Thyroid gland (tissue), 4 donors: Measurements from ENCODE around the gene CRTC3. TPM values are rescaled to one million over a fixed set of nuclear protein-coding genes. Genes with fewer than 3 reads are reported as not detected.
A peak's percentile ranks its signal among the peaks of the same experiment; 100 is the strongest.
"Not testable (repeated sequence)": the region's sequence is repeated elsewhere in the genome, so short reads cannot be mapped to it uniquely, and the experiment has no call there.

Experiments
- DNase-seq, 2 donors: peaks; one replicate each; pipeline ENCODE4 v3.0.0-alpha.2; 2019
- H3K27ac ChIP-seq, 3 donors: fragments of 200-600 bp; sonication (generic); 1 replicate in 2 of 3; 2 replicates in 1 of 3; pipeline ENCODE4 v1.5.1; 2016 to 2019; ENCODE audit warnings: mild to moderate bottlenecking in 1 of 3, moderate library complexity in 1 of 3
- H3K27me3 ChIP-seq: fragments of 200-600 bp; sonication (generic); one replicate; pipeline ENCODE4 v1.5.1; 2019
- H3K36me3 ChIP-seq, 2 donors: fragments of 200-600 bp; sonication (generic); one replicate each; pipeline ENCODE4 v1.5.1; 2016 to 2019
- H3K4me1 ChIP-seq, 2 donors: fragments of 200-600 bp; sonication (generic); one replicate each; pipeline ENCODE4 v1.5.1; 2017 to 2019
- H3K4me3 ChIP-seq, 3 donors: fragments of 200-600 bp; sonication (generic); replicated peaks in 1 of 3; 1 replicate in 2 of 3; 2 replicates in 1 of 3; pipeline ENCODE4 v1.5.1; 2016; ENCODE audit warnings: mild to moderate bottlenecking in 1 of 3
- H3K9me3 ChIP-seq: fragments of 200-600 bp; sonication (generic); one replicate; pipeline ENCODE4 v1.5.1; 2017
- POLR2A ChIP-seq, 2 donors: fragments of 450-650 bp; IDR thresholded peaks; one replicate each; pipeline ENCODE4 v1.6.1; 2017; ENCODE audit warnings: antibody characterized with exemption in 2 of 2, mild to moderate bottlenecking in 2 of 2, moderate library complexity in 1 of 2
- WGBS, 2 donors: methylation state at CpG; one replicate each; pipeline ENCODE4 v1.1.5; 2017; 5-methylcytosine and 5-hydroxymethylcytosine counted together
- intact Hi-C: fragments of 100-400 bp; cut with DNase I; formaldehyde crosslinking; loops from one replicate; pipeline ENCODE4 v1.15.1; 2023
- total RNA-seq, 4 donors: library from RNA; depleted of rRNA; stranded (reverse); fragments of >200 nt; gene quantifications; one replicate each; pipeline ENCODE4 v1.2.3, GENCODE V29; 2016
- TF ChIP-seq, protein P1 (sequence below), 6 experiments: fragments of 200-600 bp in 3 of 6; fragments of 450-650 bp in 3 of 6; sonication (generic) in 3 of 6; IDR thresholded peaks; one replicate each; pipeline ENCODE4 v1.5.1; 2016 to 2019; ENCODE audit warnings: antibody characterized with exemption in 6 of 6, mild to moderate bottlenecking in 2 of 6, inconsistent platforms in 1 of 6, moderate library complexity in 1 of 6

CRTC3 gene
- total RNA-seq, 4 donors from 2014 or later, result 49.4 to 76.0 (median 62.6) TPM

- H3K9me3 ChIP-seq, result no peaks in the 10 kb centered on the region
- 97% methylated on average over 3 of the region's 3 CpGs for WGBS, 2 donors
- H3K4me1 ChIP-seq, result no peaks in the 10 kb centered on the region
- DNase-seq, result no peak
- TF ChIP-seq, protein P1, sequence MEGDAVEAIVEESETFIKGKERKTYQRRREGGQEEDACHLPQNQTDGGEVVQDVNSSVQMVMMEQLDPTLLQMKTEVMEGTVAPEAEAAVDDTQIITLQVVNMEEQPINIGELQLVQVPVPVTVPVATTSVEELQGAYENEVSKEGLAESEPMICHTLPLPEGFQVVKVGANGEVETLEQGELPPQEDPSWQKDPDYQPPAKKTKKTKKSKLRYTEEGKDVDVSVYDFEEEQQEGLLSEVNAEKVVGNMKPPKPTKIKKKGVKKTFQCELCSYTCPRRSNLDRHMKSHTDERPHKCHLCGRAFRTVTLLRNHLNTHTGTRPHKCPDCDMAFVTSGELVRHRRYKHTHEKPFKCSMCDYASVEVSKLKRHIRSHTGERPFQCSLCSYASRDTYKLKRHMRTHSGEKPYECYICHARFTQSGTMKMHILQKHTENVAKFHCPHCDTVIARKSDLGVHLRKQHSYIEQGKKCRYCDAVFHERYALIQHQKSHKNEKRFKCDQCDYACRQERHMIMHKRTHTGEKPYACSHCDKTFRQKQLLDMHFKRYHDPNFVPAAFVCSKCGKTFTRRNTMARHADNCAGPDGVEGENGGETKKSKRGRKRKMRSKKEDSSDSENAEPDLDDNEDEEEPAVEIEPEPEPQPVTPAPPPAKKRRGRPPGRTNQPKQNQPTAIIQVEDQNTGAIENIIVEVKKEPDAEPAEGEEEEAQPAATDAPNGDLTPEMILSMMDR (IDR thresholded peaks at IDR 0.05), result no peak
- TF ChIP-seq POLR2A (IDR thresholded peaks at IDR 0.05), result no peak
- intact Hi-C loops, result no loop called here
- H3K27ac ChIP-seq, result no peak overlapping the region
- H3K27me3 ChIP-seq, result no peaks in the 10 kb centered on the region
- no peaks in the 10 kb centered on the region for H3K36me3 ChIP-seq
- no peak overlapping the region for H3K4me3 ChIP-seq
Measured at GRCh38 chr15:90523373-90523772, 6.3 kb upstream of the CRTC3 start.

- H3K4me1 ChIP-seq, H3K36me3 ChIP-seq, H3K27me3 ChIP-seq, DNase-seq, H3K27ac ChIP-seq, H3K4me3 ChIP-seq, intact Hi-C loops, H3K9me3 ChIP-seq: not testable (repeated sequence)
- 86 to 91% methylated on average over 6 of the region's 6 CpGs for WGBS, 2 donors
Measured at GRCh38 chr15:90524018-90524803, 5.5 kb upstream of the CRTC3 start.

DNA sequence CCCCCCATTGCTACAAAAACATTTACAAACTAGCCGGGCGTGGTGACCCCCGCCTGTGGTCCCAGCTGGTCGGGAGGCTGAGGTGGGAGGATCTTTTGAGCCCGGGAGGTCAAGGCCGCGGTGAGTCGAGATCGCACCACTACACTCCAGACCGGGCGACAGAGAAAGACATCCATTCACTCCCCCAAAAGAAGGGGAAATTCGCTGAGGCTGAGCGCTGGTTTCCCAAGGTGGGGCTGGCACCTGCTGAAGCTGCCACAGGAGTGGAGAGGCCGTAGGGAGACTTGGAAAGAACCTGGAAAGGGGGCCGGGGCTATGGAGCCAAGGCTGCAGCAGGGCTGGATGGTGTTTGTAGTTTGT lies 732 bp upstream of the CRTC3 start:
- Histone ChIP-seq H3K4me1 (peaks cover 13 to 24% of the 10 kb centered on the region in 2 donors), H3K27me3 (no peaks in the 10 kb centered on the region), H3K4me3 (peak overlapping the region in 2 of 3 donors; percentile 45 to 85), H3K9me3 (no peaks in the 10 kb centered on the region), H3K27ac (peak overlapping the region; percentile 70 to 96 (median 93)), H3K36me3 (no peaks in the 10 kb centered on the region)
- TF ChIP-seq, protein P1 (IDR thresholded peaks at IDR 0.05), result no peak
- TF ChIP-seq POLR2A (IDR thresholded peaks at IDR 0.05), result peak in 1 of 2 donors; percentile 6
- no peak for DNase-seq
- intact Hi-C loops, result no loop called here
- WGBS, 2 donors, result 82 to 86% methylated on average over 9 to 15 of the region's 15 CpGs

DNA sequence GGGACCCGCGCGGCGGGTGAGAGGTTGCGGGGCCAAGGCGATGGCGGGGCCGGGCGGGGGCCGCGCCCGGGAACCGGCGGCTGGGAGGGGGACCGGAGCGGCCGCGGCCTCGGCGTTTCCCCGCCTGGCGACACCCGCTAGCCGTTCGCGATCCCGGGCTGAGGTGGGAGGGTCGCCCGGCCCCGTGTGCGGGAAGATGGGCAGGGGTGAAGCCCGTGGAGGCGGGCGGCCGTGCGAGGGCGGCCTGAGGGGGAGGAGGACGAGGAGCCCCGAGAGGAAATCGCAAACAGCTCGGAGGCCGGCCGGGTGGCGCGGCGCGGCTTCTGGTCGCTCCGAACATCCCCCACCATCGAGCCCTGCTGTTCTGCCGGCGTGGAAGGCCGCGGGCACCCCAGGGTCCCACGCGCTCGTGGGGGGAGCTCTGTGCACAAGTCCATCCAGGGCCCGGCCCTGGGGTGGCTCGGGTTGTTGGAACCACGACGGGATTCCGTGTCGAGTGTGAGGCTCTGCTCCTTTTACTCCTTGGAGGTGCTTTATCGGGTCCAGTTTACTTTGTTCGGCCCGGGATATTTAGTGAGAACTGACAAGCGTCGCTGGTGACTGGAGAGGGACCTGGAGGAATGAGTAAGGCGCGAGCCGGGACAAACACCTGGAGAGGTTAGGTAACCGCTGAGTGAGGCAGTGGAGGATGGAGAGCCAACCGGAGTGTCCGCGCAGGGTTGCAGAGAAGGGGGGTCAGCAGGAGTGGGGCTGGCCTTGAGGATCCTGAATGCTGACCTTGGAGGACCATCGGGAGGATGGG lies 728 bp downstream of the CRTC3 start:
- DNase-seq, result peak; percentile 89 to 93
- Histone ChIP-seq H3K27ac (peak overlapping the region; percentile 70 to 96 (median 93)), H3K4me1 (peaks cover 18 to 29% of the 10 kb centered on the region in 2 donors), H3K9me3 (no peaks in the 10 kb centered on the region), H3K27me3 (no peaks in the 10 kb centered on the region), H3K36me3 (no peaks in the 10 kb centered on the region), H3K4me3 (peak overlapping the region; percentile 9 to 85 (median 16))
- WGBS, 2 donors, result 0% methylated on average over 10 to 19 of the region's 76 CpGs
- TF ChIP-seq, protein P1 (IDR thresholded peaks at IDR 0.05), result no peak
- peak; percentile 42 to 78 for TF ChIP-seq POLR2A (IDR thresholded peaks at IDR 0.05)
- intact Hi-C loops, result loop anchor here (10.0 kb wide), 1 partner anchor 84 kb away; no protein-coding TSS in a partner anchor

DNA sequence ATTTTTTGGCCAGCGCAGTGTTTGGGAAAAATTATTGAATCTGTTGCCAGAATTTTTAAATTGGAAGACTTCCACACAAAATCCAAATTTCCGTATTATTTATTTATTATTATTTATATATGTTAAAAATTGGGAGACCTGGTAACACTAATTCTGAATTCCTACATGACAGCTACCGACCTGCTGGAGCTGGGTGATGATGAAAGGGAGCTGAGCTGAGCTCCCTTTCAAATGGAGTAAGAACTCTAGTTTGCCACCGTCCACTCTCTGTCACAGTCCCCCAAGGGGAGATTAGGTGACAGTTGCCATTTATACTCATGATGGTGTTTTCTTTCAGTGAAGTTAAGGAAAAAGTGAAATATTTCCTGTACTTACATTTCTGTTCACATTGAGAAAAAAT lies 1.4 kb downstream of the CRTC3 start:
- TF ChIP-seq, protein P1 (IDR thresholded peaks at IDR 0.05), result no peak
- TF ChIP-seq POLR2A (IDR thresholded peaks at IDR 0.05), result no peak
- WGBS, 2 donors, result 32 to 37% methylated on average over 4 of the region's 4 CpGs
- H3K4me1 ChIP-seq, result peaks cover 25 to 36% of the 10 kb centered on the region in 2 donors

More for the DNA sequence above, 1.4 kb downstream of the CRTC3 start:
- intact Hi-C loops, result loop anchor here (10.0 kb wide), 1 partner anchor 84 kb away; no protein-coding TSS in a partner anchor
- Histone ChIP-seq H3K27ac (peak overlapping the region; percentile 70 to 96 (median 93)), H3K4me3 (peak overlapping the region in 1 of 3 donors; percentile 85), H3K9me3 (no peaks in the 10 kb centered on the region), H3K36me3 (no peaks in the 10 kb centered on the region), H3K27me3 (no peaks in the 10 kb centered on the region)
- no peak for DNase-seq
